Measurements from ENCODE around the gene SH3BP1.
"Not testable (repeated sequence)": the region's sequence is repeated elsewhere in the genome, so short reads cannot be mapped to it uniquely, and the experiment has no call there.

Gene SH3BP1

GRCh38 chr22:37633089-37633624 lies 6.3 kb upstream of the SH3BP1 start:
- no peak for DNase-seq (ENCODE audit: low read depth, low spot score)

- peak; percentile 81 for DNase-seq (ENCODE audit: low read depth, low spot score)
These were observed 5.6 kb upstream of the SH3BP1 start for GRCh38 chr22:37633625-37634416.

GRCh38 chr22:37634417-37634924 lies 5.0 kb upstream of the SH3BP1 start:
- DNase-seq (ENCODE audit: low read depth, low spot score): no peak

- no peak for DNase-seq (ENCODE audit: low read depth, low spot score)
These were observed 4.3 kb upstream of the SH3BP1 start for GRCh38 chr22:37635157-37635556.

GRCh38 chr22:37636186-37636948 lies 3.1 kb upstream of the SH3BP1 start:
- no peak for DNase-seq (ENCODE audit: low read depth, low spot score)

GRCh38 chr22:37636949-37637273 lies 2.6 kb upstream of the SH3BP1 start:
- DNase-seq (ENCODE audit: low read depth, low spot score): no peak

GRCh38 chr22:37638391-37639069 lies 939 bp upstream of the SH3BP1 start:
- DNase-seq (ENCODE audit: low read depth, low spot score): no peak

- no peak for DNase-seq (ENCODE audit: low read depth, low spot score)
These were observed 512 bp downstream of the SH3BP1 start for GRCh38 chr22:37639771-37640590.

- no peak for DNase-seq (ENCODE audit: low read depth, low spot score)
These were observed 1.4 kb downstream of the SH3BP1 start for GRCh38 chr22:37640591-37641560.

GRCh38 chr22:37641561-37641949 lies 2.1 kb downstream of the SH3BP1 start:
- no peak for DNase-seq (ENCODE audit: low read depth, low spot score)

GRCh38 chr22:37643225-37643847 lies 3.9 kb downstream of the SH3BP1 start:
- DNase-seq (ENCODE audit: low read depth, low spot score): no peak

- no peak for DNase-seq (ENCODE audit: low read depth, low spot score)
These were observed 7.8 kb downstream of the SH3BP1 start for GRCh38 chr22:37647317-37647716.

- DNase-seq (ENCODE audit: low read depth, low spot score): no peak
These were observed 8.5 kb downstream of the SH3BP1 start for GRCh38 chr22:37647928-37648327.

GRCh38 chr22:37650463-37651136 lies 11.1 kb downstream of the SH3BP1 start:
- DNase-seq (ENCODE audit: low read depth, low spot score): no peak

GRCh38 chr22:37654563-37655251 lies 15.2 kb downstream of the SH3BP1 start:
- DNase-seq (ENCODE audit: low read depth, low spot score): no peak

GRCh38 chr22:37655252-37655563 lies 15.7 kb downstream of the SH3BP1 start:
- no peak for DNase-seq (ENCODE audit: low read depth, low spot score)

GRCh38 chr22:37656583-37656982 lies 17.1 kb downstream of the SH3BP1 start:
- not testable (repeated sequence) for DNase-seq (ENCODE audit: low read depth, low spot score)

GRCh38 chr22:37657590-37658132 lies 18.2 kb downstream of the SH3BP1 start:
- no peak for DNase-seq (ENCODE audit: low read depth, low spot score)
